Testis (tissue), 2 donors: ENCODE measurements around the gene ASXL3.

Experiments used
- CTCF ChIP-seq, 3 experiments: fragments of 450-650 bp in 2 of 3; fragments of 200-600 bp in 1 of 3; sonication (generic) in 1 of 3; IDR thresholded peaks; one replicate each; pipeline ENCODE4 v1.5.1; 2016 to 2019; ENCODE audit warnings: antibody characterized with exemption in 3 of 3, mild to moderate bottlenecking in 2 of 3, moderate library complexity in 1 of 3
- POLR2A ChIP-seq: fragments of 450-650 bp; IDR thresholded peaks from one replicate; pipeline ENCODE4 v1.6.1; 2017; ENCODE audit warnings: antibody characterized with exemption, mild to moderate bottlenecking, moderate library complexity

- TF ChIP-seq CTCF (IDR thresholded peaks at IDR 0.05): no peak
- no peak for TF ChIP-seq POLR2A
Observed at GRCh38 chr18:33708876-33709275, 130.9 kb downstream of the ASXL3 start.
